Measurements from ENCODE around the gene ASPA.

- TF ChIP-seq CTCF (IDR thresholded peaks at IDR 0.05) (no peak), ZFX (IDR thresholded peaks at IDR 0.05; ENCODE audit: borderline replicate concordance) (no peak)
Measured at GRCh38 chr17:3526491-3526890, 50.7 kb downstream of the ASPA start.
